SKM-1 treated with dmso at 0.1 percent for 144 hours (cell line): ENCODE measurements around the gene MARK4.
"Not testable (repeated sequence)": the region's sequence is repeated elsewhere in the genome, so short reads cannot be mapped to it uniquely, and the experiment has no call there.

Experiments
- DNase-seq: peaks from one replicate; lab custom pipeline; 2025; ENCODE audit not compliant: unreplicated experiment; lab: John Stamatoyannopoulos, UW

Gene MARK4

GRCh38 chr19:45243144-45243732, 7.8 kb upstream of the MARK4 start:
- no peak for DNase-seq

- DNase-seq = no peak
These were observed 6.8 kb upstream of the MARK4 start for GRCh38 chr19:45244133-45244794.

GRCh38 chr19:45245334-45245787, 5.7 kb upstream of the MARK4 start, which contains the start of gene EXOC3L2:
TSS of gene EXOC3L2 (minus strand) at chr19:45245407. CDS start at chr19:45239045, 6,362 bp downstream.
- no peak for DNase-seq

- DNase-seq = no peak
These were observed 5.2 kb upstream of the MARK4 start for GRCh38 chr19:45245826-45246225.

- no peak for DNase-seq
These were observed 3.9 kb upstream of the MARK4 start for GRCh38 chr19:45247136-45247535.

- no peak for DNase-seq
These were observed 1.6 kb upstream of the MARK4 start for GRCh38 chr19:45249261-45250033.

GRCh38 chr19:45250216-45250831, 747 bp upstream of the MARK4 start:
- no peak for DNase-seq

GRCh38 chr19:45251452-45252354, 632 bp downstream of the MARK4 start:
- no peak for DNase-seq

- no peak for DNase-seq
These were observed 2.4 kb downstream of the MARK4 start for GRCh38 chr19:45253396-45254027.

- no peak for DNase-seq
These were observed 3.0 kb downstream of the MARK4 start for GRCh38 chr19:45254044-45254531.

GRCh38 chr19:45255611-45256157, 4.6 kb downstream of the MARK4 start:
- DNase-seq = no peak

- DNase-seq = no peak
These were observed 5.8 kb downstream of the MARK4 start for GRCh38 chr19:45256836-45257235.

- DNase-seq = no peak
These were observed 7.8 kb downstream of the MARK4 start for GRCh38 chr19:45258862-45259261.

- no peak for DNase-seq
These were observed 11.5 kb downstream of the MARK4 start for GRCh38 chr19:45262570-45262969.

GRCh38 chr19:45263013-45263412, 11.9 kb downstream of the MARK4 start:
- no peak for DNase-seq

GRCh38 chr19:45264781-45265317, 13.8 kb downstream of the MARK4 start:
- DNase-seq = no peak

- DNase-seq = no peak
These were observed 14.3 kb downstream of the MARK4 start for GRCh38 chr19:45265375-45265774.

- DNase-seq = no peak
These were observed 16.2 kb downstream of the MARK4 start for GRCh38 chr19:45267296-45267695.

GRCh38 chr19:45269939-45270338, 18.9 kb downstream of the MARK4 start:
- DNase-seq = not testable (repeated sequence)
